Smooth muscle cell (in vitro differentiated cells): ENCODE measurements around the gene IL1RAP. TPM values are rescaled to one million over a fixed set of nuclear protein-coding genes. Genes with fewer than 3 reads are reported as not detected.
"Not testable (repeated sequence)": the region's sequence is repeated elsewhere in the genome, so short reads cannot be mapped to it uniquely, and the experiment has no call there.

ENCODE experiments used
- DNase-seq: peaks from one replicate; lab custom pipeline; 2025; ENCODE audit not compliant: unreplicated experiment; lab: John Stamatoyannopoulos, UW
- H2AFZ ChIP-seq: fragments of 200-600 bp; sonication (generic); 2 replicates; pipeline ENCODE4 v1.6.0; 2016; ENCODE audit warnings: antibody characterized with exemption, low read depth, mild to moderate bottlenecking
- H3F3A ChIP-seq: fragments of 200-600 bp; sonication (generic); 2 replicates; pipeline ENCODE4 v1.6.0; 2017; ENCODE audit warnings: antibody characterized with exemption, low read depth
- H3K27ac ChIP-seq: fragments of 200-600 bp; sonication (generic); 2 replicates; pipeline ENCODE4 v1.5.1; 2016; ENCODE audit warnings: low read depth, mild to moderate bottlenecking
- H3K27me3 ChIP-seq: fragments of 200-600 bp; sonication (generic); 2 replicates; pipeline ENCODE4 v1.6.1; 2016; ENCODE audit warnings: low read depth, mild to moderate bottlenecking
- H3K36me3 ChIP-seq: fragments of 200-600 bp; sonication (generic); 2 replicates; pipeline ENCODE4 v1.5.1; 2016; ENCODE audit warnings: low read depth
- H3K4me1 ChIP-seq: fragments of 200-600 bp; sonication (generic); 2 replicates; pipeline ENCODE4 v1.5.1; 2016; ENCODE audit warnings: low read depth
- H3K4me2 ChIP-seq: fragments of 200-600 bp; sonication (generic); 2 replicates; pipeline ENCODE4 v1.6.0; 2016; ENCODE audit warnings: mild to moderate bottlenecking
- H3K4me3 ChIP-seq: fragments of 200-600 bp; sonication (generic); 2 replicates; pipeline ENCODE4 v1.5.1; 2016; ENCODE audit warnings: mild to moderate bottlenecking
- H3K79me2 ChIP-seq: fragments of 200-600 bp; sonication (generic); 2 replicates; pipeline ENCODE4 v1.6.0; 2016; ENCODE audit warnings: low read depth, mild to moderate bottlenecking
- H3K9ac ChIP-seq: fragments of 200-600 bp; sonication (generic); 2 replicates; pipeline ENCODE4 v1.6.0; 2016; ENCODE audit warnings: low read depth
- H3K9me3 ChIP-seq: fragments of 200-600 bp; sonication (generic); replicated peaks from 2 replicates; pipeline ENCODE4 v1.5.1; 2016; ENCODE audit warnings: low read depth
- H4K20me1 ChIP-seq: fragments of 200-600 bp; sonication (generic); 2 replicates; pipeline ENCODE4 v1.6.0; 2016; ENCODE audit warnings: low read depth
- WGBS: methylation state at CpG from one replicate; pipeline ENCODE4 v1.1.7; 2016; ENCODE audit warnings: low lambda C conversion rate; 5-methylcytosine and 5-hydroxymethylcytosine counted together
- polyA plus RNA-seq: library from polyadenylated mRNA; unstranded; fragments of >200 nt; fragmentation: Nextera tagmentation; extraction: Ambion mirVana; gene quantifications from 2 replicates; pipeline ENCODE4 v1.2.1, GENCODE V29; 2016
- total RNA-seq: library from RNA; depleted of rRNA; stranded (reverse); fragments of >200 nt; gene quantifications from 2 replicates; pipeline ENCODE4 v1.2.3, GENCODE V29; 2014
- TF ChIP-seq, protein P1 (sequence below): fragments of 200-600 bp; sonication (generic); IDR thresholded peaks from 2 replicates; pipeline ENCODE4 v1.5.1; 2017; ENCODE audit warnings: borderline replicate concordance, mild to moderate bottlenecking, antibody characterized with exemption; ENCODE audit not compliant: insufficient read depth, poor library complexity, severe bottlenecking

IL1RAP gene
- total RNA-seq: 49.1 and 53.5 TPM in 2 replicates
- polyA plus RNA-seq: 13.5 and 16.5 TPM in 2 replicates

GRCh38 chr3:190513409-190514370 lies at the start of gene IL1RAP:
TSS of gene IL1RAP (plus strand) at chr3:190514085. CDS start at chr3:190564290, 50,205 bp downstream.
- peak; percentile 69 for DNase-seq
- TF ChIP-seq, protein P1, sequence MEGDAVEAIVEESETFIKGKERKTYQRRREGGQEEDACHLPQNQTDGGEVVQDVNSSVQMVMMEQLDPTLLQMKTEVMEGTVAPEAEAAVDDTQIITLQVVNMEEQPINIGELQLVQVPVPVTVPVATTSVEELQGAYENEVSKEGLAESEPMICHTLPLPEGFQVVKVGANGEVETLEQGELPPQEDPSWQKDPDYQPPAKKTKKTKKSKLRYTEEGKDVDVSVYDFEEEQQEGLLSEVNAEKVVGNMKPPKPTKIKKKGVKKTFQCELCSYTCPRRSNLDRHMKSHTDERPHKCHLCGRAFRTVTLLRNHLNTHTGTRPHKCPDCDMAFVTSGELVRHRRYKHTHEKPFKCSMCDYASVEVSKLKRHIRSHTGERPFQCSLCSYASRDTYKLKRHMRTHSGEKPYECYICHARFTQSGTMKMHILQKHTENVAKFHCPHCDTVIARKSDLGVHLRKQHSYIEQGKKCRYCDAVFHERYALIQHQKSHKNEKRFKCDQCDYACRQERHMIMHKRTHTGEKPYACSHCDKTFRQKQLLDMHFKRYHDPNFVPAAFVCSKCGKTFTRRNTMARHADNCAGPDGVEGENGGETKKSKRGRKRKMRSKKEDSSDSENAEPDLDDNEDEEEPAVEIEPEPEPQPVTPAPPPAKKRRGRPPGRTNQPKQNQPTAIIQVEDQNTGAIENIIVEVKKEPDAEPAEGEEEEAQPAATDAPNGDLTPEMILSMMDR: peak; percentile 70
- no peaks in the 10 kb centered on the region for H3K9me3 ChIP-seq
- H3K9ac ChIP-seq: peak within 1 kb of the TSS; percentile 77
- H3K79me2 ChIP-seq: peaks cover 28% of the 10 kb centered on the region
- WGBS: 1% methylated on average over 61 of the region's 76 CpGs
- H3K27ac ChIP-seq: peak within 1 kb of the TSS; percentile 69
- peak within 1 kb of the TSS; percentile 92 for H2AFZ ChIP-seq
- H4K20me1 ChIP-seq: no peaks in the 10 kb centered on the region
- peaks cover 6% of the 10 kb centered on the region for H3F3A ChIP-seq
- peaks cover 24% of the 10 kb centered on the region for H3K27me3 ChIP-seq
- H3K36me3 ChIP-seq: no peaks in the 10 kb centered on the region
- peak within 1 kb of the TSS; percentile 83 for H3K4me3 ChIP-seq
- H3K4me2 ChIP-seq: peak within 1 kb of the TSS; percentile 95
- peaks cover 4% of the 10 kb centered on the region for H3K4me1 ChIP-seq

GRCh38 chr3:190467922-190468321 lies 46.0 kb upstream of the IL1RAP start:
- H4K20me1 ChIP-seq: no peaks in the 10 kb centered on the region
- H3K4me1 ChIP-seq: no peaks in the 10 kb centered on the region
- H3K79me2 ChIP-seq: no peaks in the 10 kb centered on the region
- H3K4me2 ChIP-seq: no peak overlapping the region
- H3K27me3 ChIP-seq: no peaks in the 10 kb centered on the region
- H3K4me3 ChIP-seq: no peak overlapping the region
- no peak for DNase-seq
- TF ChIP-seq, protein P1: no peak
- H3K9ac ChIP-seq: no peak overlapping the region
- H2AFZ ChIP-seq: no peak overlapping the region
- H3F3A ChIP-seq: no peaks in the 10 kb centered on the region
- H3K36me3 ChIP-seq: no peaks in the 10 kb centered on the region
- H3K27ac ChIP-seq: no peak overlapping the region
- no peaks in the 10 kb centered on the region for H3K9me3 ChIP-seq

- not testable (repeated sequence) for H3K4me2 ChIP-seq, H3K4me1 ChIP-seq, H4K20me1 ChIP-seq, H2AFZ ChIP-seq, H3K27ac ChIP-seq, H3F3A ChIP-seq, H3K4me3 ChIP-seq, H3K9me3 ChIP-seq, H3K9ac ChIP-seq, H3K36me3 ChIP-seq, H3K79me2 ChIP-seq, H3K27me3 ChIP-seq, DNase-seq
- WGBS: 94% methylated on average over 18 of the region's 25 CpGs
Measured at GRCh38 chr3:190473261-190473660, 40.6 kb upstream of the IL1RAP start.

GRCh38 chr3:190481779-190482178 lies 32.1 kb upstream of the IL1RAP start:
- no peak overlapping the region for H3K4me2 ChIP-seq
- no peak overlapping the region for H3K9ac ChIP-seq
- H3K4me1 ChIP-seq: peaks cover 7% of the 10 kb centered on the region
- H3K27me3 ChIP-seq: no peaks in the 10 kb centered on the region
- no peak overlapping the region for H3K4me3 ChIP-seq
- no peak overlapping the region for H3K27ac ChIP-seq
- no peaks in the 10 kb centered on the region for H3K9me3 ChIP-seq
- no peaks in the 10 kb centered on the region for H3F3A ChIP-seq
- H4K20me1 ChIP-seq: no peaks in the 10 kb centered on the region
- H2AFZ ChIP-seq: peak overlapping the region; percentile 35
- 70% methylated on average over 2 of the region's 2 CpGs for WGBS
- TF ChIP-seq, protein P1: no peak
- H3K36me3 ChIP-seq: no peaks in the 10 kb centered on the region
- H3K79me2 ChIP-seq: no peaks in the 10 kb centered on the region
- DNase-seq: no peak
